ENCODE measurements around the gene FAM81B.

FAM81B gene

GRCh38 chr5:95424526-95424925, 33.4 kb downstream of the FAM81B start:
- Mint-ChIP-seq H3K36me3 (ENCODE audit: low read depth) (no peaks in the 10 kb centered on the region), H3K4me1 (no peaks in the 10 kb centered on the region), H3K9me3 (no peaks in the 10 kb centered on the region), H3K4me3 (no peak overlapping the region), H3K27ac (no peak overlapping the region), H3K27me3 (ENCODE audit: low read depth, poor library complexity) (peaks cover 5% of the 10 kb centered on the region)
- DNase-seq: no peak
- TF ChIP-seq CTCF (IDR thresholded peaks at IDR 0.05): no peak

GRCh38 chr5:95426227-95426626, 35.1 kb downstream of the FAM81B start:
- H3K9me3 Mint-ChIP-seq: no peaks in the 10 kb centered on the region
- DNase-seq: no peak
- H3K36me3 Mint-ChIP-seq (ENCODE audit: low read depth): no peaks in the 10 kb centered on the region
- H3K4me1 Mint-ChIP-seq: no peaks in the 10 kb centered on the region
- no peak overlapping the region for H3K27ac Mint-ChIP-seq
- no peak for TF ChIP-seq CTCF (IDR thresholded peaks at IDR 0.05)
- H3K27me3 Mint-ChIP-seq (ENCODE audit: low read depth, poor library complexity): peaks cover 5% of the 10 kb centered on the region
- H3K4me3 Mint-ChIP-seq: no peak overlapping the region

GRCh38 chr5:95432779-95433178, 41.6 kb downstream of the FAM81B start:
- H3K27ac Mint-ChIP-seq: no peak overlapping the region
- TF ChIP-seq CTCF (IDR thresholded peaks at IDR 0.05): no peak
- no peak overlapping the region for H3K4me3 Mint-ChIP-seq
- H3K9me3 Mint-ChIP-seq: peaks cover 22% of the 10 kb centered on the region
- H3K4me1 Mint-ChIP-seq: no peaks in the 10 kb centered on the region
- peaks cover 10% of the 10 kb centered on the region for H3K27me3 Mint-ChIP-seq (ENCODE audit: low read depth, poor library complexity)
- no peak for DNase-seq
- H3K36me3 Mint-ChIP-seq (ENCODE audit: low read depth): peaks cover 11% of the 10 kb centered on the region

- H3K4me1 Mint-ChIP-seq: peaks cover 10% of the 10 kb centered on the region
- TF ChIP-seq CTCF (IDR thresholded peaks at IDR 0.05): no peak
- H3K27ac Mint-ChIP-seq: no peak overlapping the region
- H3K36me3 Mint-ChIP-seq (ENCODE audit: low read depth): no peaks in the 10 kb centered on the region
- H3K27me3 Mint-ChIP-seq (ENCODE audit: low read depth, poor library complexity): peaks cover 12% of the 10 kb centered on the region
- DNase-seq: no peak
- H3K9me3 Mint-ChIP-seq: no peaks in the 10 kb centered on the region
- no peak overlapping the region for H3K4me3 Mint-ChIP-seq
Observed at GRCh38 chr5:95439801-95440493, 48.8 kb downstream of the FAM81B start.

GRCh38 chr5:95440825-95441224, 49.7 kb downstream of the FAM81B start:
- no peak for TF ChIP-seq CTCF (IDR thresholded peaks at IDR 0.05)
- Mint-ChIP-seq H3K27ac (no peak overlapping the region), H3K27me3 (ENCODE audit: low read depth, poor library complexity) (peaks cover 10% of the 10 kb centered on the region), H3K4me1 (peaks cover 15% of the 10 kb centered on the region), H3K4me3 (no peak overlapping the region), H3K9me3 (no peaks in the 10 kb centered on the region), H3K36me3 (ENCODE audit: low read depth) (no peaks in the 10 kb centered on the region)
- no peak for DNase-seq

- Mint-ChIP-seq H3K4me3 (no peak overlapping the region), H3K36me3 (ENCODE audit: low read depth) (no peaks in the 10 kb centered on the region)
Observed at GRCh38 chr5:95441636-95442035, 50.5 kb downstream of the FAM81B start.

More at GRCh38 chr5:95441636-95442035, 50.5 kb downstream of the FAM81B start:
- H3K4me1 Mint-ChIP-seq: peaks cover 17% of the 10 kb centered on the region
- peaks cover 10% of the 10 kb centered on the region for H3K27me3 Mint-ChIP-seq (ENCODE audit: low read depth, poor library complexity)
- no peak overlapping the region for H3K27ac Mint-ChIP-seq
- TF ChIP-seq CTCF (IDR thresholded peaks at IDR 0.05): no peak
- H3K9me3 Mint-ChIP-seq: no peaks in the 10 kb centered on the region
- no peak for DNase-seq

Data from nephron progenitor cell (in vitro differentiated cells).